Measurements from ENCODE around the gene PDGFA. TPM values are rescaled to one million over a fixed set of nuclear protein-coding genes. Genes with fewer than 3 reads are reported as not detected.

PDGFA gene
- total RNA-seq, 1 experiment from 2014 or later, result 20.1 TPM

- H3K4me1 Mint-ChIP-seq (ENCODE audit: insufficient read depth, unreplicated experiment), result no peaks in the 10 kb centered on the region
- H3K36me3 Mint-ChIP-seq (ENCODE audit: insufficient read depth, unreplicated experiment), result no peaks in the 10 kb centered on the region
- no peak overlapping the region for H3K27ac Mint-ChIP-seq (ENCODE audit: low read depth, unreplicated experiment)
- H3K4me3 Mint-ChIP-seq (ENCODE audit: unreplicated experiment), result no peak overlapping the region
- TF ChIP-seq, protein P1, sequence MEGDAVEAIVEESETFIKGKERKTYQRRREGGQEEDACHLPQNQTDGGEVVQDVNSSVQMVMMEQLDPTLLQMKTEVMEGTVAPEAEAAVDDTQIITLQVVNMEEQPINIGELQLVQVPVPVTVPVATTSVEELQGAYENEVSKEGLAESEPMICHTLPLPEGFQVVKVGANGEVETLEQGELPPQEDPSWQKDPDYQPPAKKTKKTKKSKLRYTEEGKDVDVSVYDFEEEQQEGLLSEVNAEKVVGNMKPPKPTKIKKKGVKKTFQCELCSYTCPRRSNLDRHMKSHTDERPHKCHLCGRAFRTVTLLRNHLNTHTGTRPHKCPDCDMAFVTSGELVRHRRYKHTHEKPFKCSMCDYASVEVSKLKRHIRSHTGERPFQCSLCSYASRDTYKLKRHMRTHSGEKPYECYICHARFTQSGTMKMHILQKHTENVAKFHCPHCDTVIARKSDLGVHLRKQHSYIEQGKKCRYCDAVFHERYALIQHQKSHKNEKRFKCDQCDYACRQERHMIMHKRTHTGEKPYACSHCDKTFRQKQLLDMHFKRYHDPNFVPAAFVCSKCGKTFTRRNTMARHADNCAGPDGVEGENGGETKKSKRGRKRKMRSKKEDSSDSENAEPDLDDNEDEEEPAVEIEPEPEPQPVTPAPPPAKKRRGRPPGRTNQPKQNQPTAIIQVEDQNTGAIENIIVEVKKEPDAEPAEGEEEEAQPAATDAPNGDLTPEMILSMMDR (IDR thresholded peaks at IDR 0.05; ENCODE audit: unreplicated experiment), result no peak
- BruUV-seq (replicated peaks), result no TSS peak
- CTCF ChIA-PET, result no interaction called here
- POLR2A ChIA-PET, result no interaction called here
- H3K9me3 Mint-ChIP-seq (ENCODE audit: unreplicated experiment), result peaks cover 1% of the 10 kb centered on the region
- no peak for DNase-seq (ENCODE audit: unreplicated experiment)
- intact Hi-C loops (cut with micrococcal nuclease), result no loop called here
- H3K27me3 Mint-ChIP-seq (ENCODE audit: insufficient read depth, unreplicated experiment), result no peaks in the 10 kb centered on the region
These were observed 46.4 kb downstream of the PDGFA start for GRCh38 chr7:473211-473734.

DNA sequence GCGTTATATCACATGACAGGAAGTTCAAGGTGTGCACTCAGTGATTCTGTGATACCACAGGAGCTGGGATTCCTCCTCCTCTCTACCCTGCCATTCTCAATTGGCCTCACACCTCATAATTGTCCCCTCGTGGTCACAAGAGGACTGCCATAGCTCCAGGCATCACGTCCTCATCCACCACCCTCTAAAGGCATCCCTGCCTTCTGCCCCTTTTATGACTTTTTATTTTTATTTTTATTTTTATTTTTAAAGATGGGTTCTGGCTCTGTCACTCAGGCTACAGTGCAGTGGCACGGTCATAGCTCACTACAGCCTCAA lies 47.0 kb downstream of the PDGFA start:
- Mint-ChIP-seq H3K4me1 (ENCODE audit: insufficient read depth, unreplicated experiment) (no peaks in the 10 kb centered on the region), H3K36me3 (ENCODE audit: insufficient read depth, unreplicated experiment) (no peaks in the 10 kb centered on the region), H3K27me3 (ENCODE audit: insufficient read depth, unreplicated experiment) (no peaks in the 10 kb centered on the region), H3K4me3 (ENCODE audit: unreplicated experiment) (no peak overlapping the region), H3K9me3 (ENCODE audit: unreplicated experiment) (peaks cover 8% of the 10 kb centered on the region), H3K27ac (ENCODE audit: low read depth, unreplicated experiment) (no peak overlapping the region)
- no TSS peak for BruUV-seq (replicated peaks)
- ChIA-PET POLR2A (no interaction called here), CTCF (no interaction called here)
- TF ChIP-seq, protein P1 (IDR thresholded peaks at IDR 0.05; ENCODE audit: unreplicated experiment), result no peak
- intact Hi-C loops (cut with micrococcal nuclease), result no loop called here
- no peak for DNase-seq (ENCODE audit: unreplicated experiment)

- no peaks in the 10 kb centered on the region for H3K36me3 Mint-ChIP-seq (ENCODE audit: insufficient read depth, unreplicated experiment)
- H3K4me3 Mint-ChIP-seq (ENCODE audit: unreplicated experiment), result no peak overlapping the region
- H3K4me1 Mint-ChIP-seq (ENCODE audit: insufficient read depth, unreplicated experiment), result no peaks in the 10 kb centered on the region
- TF ChIP-seq, protein P1 (IDR thresholded peaks at IDR 0.05; ENCODE audit: unreplicated experiment), result no peak
- H3K9me3 Mint-ChIP-seq (ENCODE audit: unreplicated experiment), result peaks cover 13% of the 10 kb centered on the region
- ChIA-PET CTCF (interaction anchor here (0.9 kb wide), 1 partner anchor 14 kb away, joined by 3 read pairs; no protein-coding TSS in a partner anchor), POLR2A (no interaction called here)
- H3K27ac Mint-ChIP-seq (ENCODE audit: low read depth, unreplicated experiment), result no peak overlapping the region
- no TSS peak for BruUV-seq (replicated peaks)
- intact Hi-C loops (cut with micrococcal nuclease), result no loop called here
- no peaks in the 10 kb centered on the region for H3K27me3 Mint-ChIP-seq (ENCODE audit: insufficient read depth, unreplicated experiment)
- DNase-seq (ENCODE audit: unreplicated experiment), result peak; percentile 71
These were observed 47.6 kb downstream of the PDGFA start for GRCh38 chr7:471866-472639.

GRCh38 chr7:471191-471865 lies 48.3 kb downstream of the PDGFA start:
- H3K4me1 Mint-ChIP-seq (ENCODE audit: insufficient read depth, unreplicated experiment), result no peaks in the 10 kb centered on the region
- H3K27ac Mint-ChIP-seq (ENCODE audit: low read depth, unreplicated experiment), result no peak overlapping the region
- H3K27me3 Mint-ChIP-seq (ENCODE audit: insufficient read depth, unreplicated experiment), result no peaks in the 10 kb centered on the region
- no TSS peak for BruUV-seq (replicated peaks)
- no peaks in the 10 kb centered on the region for H3K36me3 Mint-ChIP-seq (ENCODE audit: insufficient read depth, unreplicated experiment)
- intact Hi-C loops (cut with micrococcal nuclease), result no loop called here
- H3K4me3 Mint-ChIP-seq (ENCODE audit: unreplicated experiment), result no peak overlapping the region
- ChIA-PET CTCF (interaction anchor here (0.9 kb wide), 1 partner anchor 15 kb away, joined by 3 read pairs; no protein-coding TSS in a partner anchor), POLR2A (no interaction called here)
- no peak for DNase-seq (ENCODE audit: unreplicated experiment)
- TF ChIP-seq, protein P1 (IDR thresholded peaks at IDR 0.05; ENCODE audit: unreplicated experiment), result no peak
- peaks cover 13% of the 10 kb centered on the region for H3K9me3 Mint-ChIP-seq (ENCODE audit: unreplicated experiment)
